Left forelimb (tissue), 1 donor: ENCODE data around the gene NOP9.
A peak's percentile ranks its signal among the peaks of the same experiment; 100 is the strongest.

Source experiments
- DNase-seq: peaks from one replicate; pipeline ENCODE4 v3.0.0-alpha.2; 2018; ENCODE audit warnings: low spot score

NOP9 gene

DNA sequence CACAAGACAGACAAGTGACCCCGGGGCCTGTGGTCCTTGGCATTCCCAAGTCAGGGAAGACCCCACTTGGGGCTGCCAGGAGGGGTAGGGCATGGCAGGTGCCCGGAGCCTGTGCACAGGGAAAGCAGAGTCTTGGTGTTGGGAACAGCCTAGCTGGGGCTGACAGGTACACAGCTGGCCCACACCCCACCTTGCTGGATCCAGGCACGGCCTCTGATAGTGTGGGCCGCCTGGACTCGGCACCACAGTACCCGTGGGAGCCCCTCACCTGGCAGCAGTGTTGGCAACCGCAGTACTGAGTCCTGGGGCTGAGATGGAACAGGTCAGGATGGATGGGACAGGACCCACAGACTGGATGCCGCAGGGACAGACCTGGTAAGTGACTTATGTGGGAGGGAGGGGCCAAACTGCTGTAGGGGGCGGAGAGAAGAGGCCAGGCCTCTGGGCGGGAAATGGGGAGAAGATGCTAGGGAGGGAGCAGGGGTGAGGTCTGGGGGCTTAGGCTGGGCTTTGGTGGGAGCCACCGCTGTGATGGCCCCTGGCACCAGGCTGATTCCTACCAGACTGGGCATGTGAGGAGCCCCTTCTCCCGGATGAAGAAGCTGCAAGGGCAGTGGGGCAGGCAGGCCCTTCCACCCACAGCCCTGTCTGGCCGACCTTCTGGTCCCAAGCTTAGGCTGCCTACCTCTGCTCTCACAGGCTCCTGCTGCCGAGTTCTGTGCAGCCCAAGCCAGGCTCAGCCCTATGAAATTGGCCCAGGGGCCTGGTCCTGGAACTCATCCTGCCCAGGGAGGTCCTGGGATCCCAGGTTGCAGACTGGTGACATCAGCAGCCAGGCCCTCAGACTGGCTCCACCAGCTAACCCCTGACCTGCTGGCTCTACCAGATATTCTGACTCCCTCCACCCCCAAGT is 36.6 kb upstream of the NOP9 start, which contains the start of gene TGM1:
Gene TGM1 (minus strand): TSS at position 357 of the 913 bp plus-strand sequence. CDS start 825 bp downstream, outside the sequence.
- no peak for DNase-seq

GRCh38 chr14:24263848-24264247 is 35.8 kb upstream of the NOP9 start:
- no peak for DNase-seq

- DNase-seq, result no peak
These were observed 35.4 kb upstream of the NOP9 start for GRCh38 chr14:24264298-24264697.

DNA sequence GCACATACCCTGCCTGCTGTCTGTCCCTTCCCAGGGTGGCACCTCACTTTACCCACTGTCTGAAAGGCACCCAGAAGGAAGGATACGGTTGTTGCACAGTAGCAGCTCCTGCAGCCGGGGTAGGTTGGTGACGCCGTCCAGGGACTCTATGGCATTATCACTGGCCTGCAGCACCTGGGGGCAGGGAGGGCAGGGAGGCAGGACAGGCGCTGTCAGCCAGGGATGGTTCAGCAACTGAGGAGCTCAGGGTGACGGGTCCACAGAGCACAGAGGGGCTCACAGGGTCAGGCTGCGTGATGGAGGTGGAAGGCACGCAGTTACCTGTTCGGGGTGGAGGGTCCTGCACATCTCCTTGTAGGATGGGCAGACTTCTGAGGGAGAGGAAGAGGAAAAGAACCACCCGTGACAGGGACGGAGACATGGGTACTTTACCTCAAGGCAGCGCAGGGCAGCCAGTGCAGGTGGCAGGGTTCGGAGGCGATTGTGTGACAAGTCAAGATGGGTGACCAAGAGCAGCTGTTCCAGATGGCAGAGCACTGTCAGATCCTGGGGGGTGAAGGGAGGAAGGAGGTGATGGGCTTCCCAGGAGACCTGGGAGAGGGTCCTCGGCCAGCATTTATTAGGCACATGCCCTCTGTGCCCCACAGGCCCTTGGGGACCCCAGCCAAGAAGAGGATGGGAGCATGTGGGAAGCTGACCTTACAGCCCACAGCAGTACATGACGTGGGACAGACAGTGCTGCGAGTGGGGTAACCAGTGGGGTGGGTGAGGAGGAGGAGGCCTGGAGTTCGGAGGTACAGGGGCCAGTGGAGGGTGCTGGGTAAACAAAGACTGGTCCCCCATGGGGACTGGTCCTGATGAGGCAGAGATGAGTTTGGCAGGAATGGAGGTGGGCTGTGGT is 33.1 kb upstream of the NOP9 start:
- no peak for DNase-seq

DNA sequence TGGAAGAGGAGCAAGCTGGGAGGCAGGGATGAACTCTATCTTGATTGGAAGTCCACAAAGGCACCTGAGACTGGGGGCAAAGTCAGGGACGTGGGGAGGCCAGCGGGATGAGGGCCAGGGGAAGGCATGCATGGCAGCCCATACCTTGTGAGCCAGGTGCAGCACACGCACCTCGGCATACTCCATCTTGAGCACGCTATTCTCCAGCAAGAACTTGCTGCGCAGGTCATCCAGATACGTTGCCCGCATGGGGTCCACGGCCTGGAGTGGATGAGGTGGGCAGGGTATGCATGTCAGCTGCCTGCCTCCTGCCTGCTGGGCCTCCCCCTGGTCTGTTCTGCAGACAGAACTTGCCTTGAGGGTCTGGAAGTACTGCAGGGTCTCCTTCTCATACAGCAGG is 32.1 kb upstream of the NOP9 start:
- no peak for DNase-seq

DNA sequence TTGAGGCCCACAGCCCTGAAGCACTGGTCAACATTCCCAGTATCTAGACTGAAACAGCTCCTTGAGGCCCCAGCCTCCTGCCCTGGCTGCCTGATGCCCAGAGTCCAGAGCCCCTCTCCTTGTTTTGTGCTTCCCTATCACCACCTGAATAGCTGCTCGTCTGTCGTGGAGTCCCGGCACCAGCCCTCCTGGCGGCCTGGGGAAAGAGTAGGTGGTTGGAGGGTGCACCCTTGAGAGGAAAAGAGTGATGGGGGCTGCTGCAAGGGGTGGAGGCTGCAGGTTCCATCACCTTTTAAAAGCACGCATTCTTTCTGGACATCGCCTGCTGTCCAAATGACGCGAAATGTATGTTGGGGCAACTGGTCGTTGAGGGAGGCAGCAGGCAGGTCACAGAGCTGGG is 31.4 kb upstream of the NOP9 start:
- no peak for DNase-seq

GRCh38 chr14:24269368-24269767 is 30.3 kb upstream of the NOP9 start:
- no peak for DNase-seq

GRCh38 chr14:24269910-24270536 is 29.6 kb upstream of the NOP9 start:
- no peak for DNase-seq

GRCh38 chr14:24270537-24271133 is 29.0 kb upstream of the NOP9 start:
- DNase-seq, result no peak

DNA sequence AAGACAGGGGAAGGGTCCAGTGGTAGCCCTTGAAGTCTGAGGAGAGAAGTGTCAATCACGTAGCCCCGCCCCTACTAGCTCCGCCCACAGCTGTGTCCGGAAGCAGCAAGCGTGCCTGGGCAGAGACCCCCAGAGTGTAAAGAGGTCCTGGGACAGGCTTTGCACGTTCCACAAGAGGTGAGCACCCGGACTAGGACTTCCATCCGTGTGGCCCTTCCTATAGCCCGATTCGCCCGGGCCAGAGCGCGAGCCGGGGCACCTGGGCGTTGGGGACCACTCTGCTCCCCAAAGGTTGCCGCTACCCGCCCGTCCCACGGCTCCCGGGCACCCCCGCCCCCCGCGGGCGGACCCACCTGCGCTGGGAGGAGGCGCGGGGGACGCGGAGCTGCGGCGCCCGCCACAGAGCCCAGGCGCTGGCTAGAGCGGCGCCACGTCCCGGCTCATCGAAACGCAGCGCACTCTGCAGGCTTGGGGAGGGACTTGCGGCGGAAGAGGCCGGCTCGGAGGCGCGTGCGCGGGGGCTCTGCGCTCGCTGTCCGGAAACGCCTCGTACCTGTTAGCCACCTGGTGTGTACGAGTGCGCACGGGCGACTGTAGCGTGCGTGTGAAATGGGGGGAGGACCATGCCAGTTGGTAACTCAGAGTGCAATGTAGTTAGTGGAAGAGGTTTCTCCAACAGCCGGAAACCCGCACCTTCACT is 28.4 kb upstream of the NOP9 start, which contains the start of gene RABGGTA:
Gene RABGGTA (minus strand): TSS at position 464 of the 700 bp plus-strand sequence. CDS start 482 bp downstream, outside the sequence.
- DNase-seq, result peak; percentile 91

DNA sequence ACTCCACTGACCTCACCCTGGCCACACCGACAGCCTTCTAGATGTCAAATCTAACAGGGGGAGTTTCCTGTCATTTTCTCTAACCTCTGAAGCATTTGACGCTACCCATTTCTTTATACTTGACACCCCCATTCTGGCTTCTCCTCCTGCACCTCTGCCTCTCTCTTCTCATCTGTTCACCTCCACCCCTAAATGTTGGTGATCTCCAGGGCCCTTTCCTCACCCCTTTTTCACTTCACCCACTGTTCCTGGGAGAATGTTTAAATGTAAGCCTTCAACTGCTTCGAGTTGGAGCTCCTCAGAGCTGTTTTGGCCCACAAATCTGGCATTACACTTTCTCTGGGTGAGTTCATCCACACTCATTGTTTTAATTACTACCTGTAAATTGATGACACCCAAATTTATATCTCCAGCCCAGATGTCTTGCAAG is 27.8 kb upstream of the NOP9 start:
- DNase-seq, result no peak

DNA sequence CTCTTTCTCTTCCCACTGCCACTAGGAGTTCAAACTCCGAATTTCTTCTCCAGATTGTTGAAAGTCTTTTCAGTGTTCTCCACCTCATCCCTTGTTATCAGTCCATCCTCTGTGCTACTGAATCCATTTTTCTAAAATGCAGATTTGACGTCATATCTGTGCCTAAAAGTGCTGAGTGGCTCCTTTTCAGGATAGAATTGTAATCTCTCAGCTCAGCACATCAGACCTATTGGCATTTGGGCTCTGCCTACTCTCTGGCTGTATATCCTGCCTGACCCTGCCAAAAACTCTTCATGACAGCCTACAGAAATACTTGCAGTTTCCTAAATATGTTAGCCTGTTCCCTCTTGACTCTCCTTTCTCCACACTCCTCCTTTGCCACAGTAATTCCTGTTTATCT is 27.2 kb upstream of the NOP9 start:
- DNase-seq, result no peak

GRCh38 chr14:24273422-24273998 is 26.1 kb upstream of the NOP9 start:
- DNase-seq, result no peak

DNA sequence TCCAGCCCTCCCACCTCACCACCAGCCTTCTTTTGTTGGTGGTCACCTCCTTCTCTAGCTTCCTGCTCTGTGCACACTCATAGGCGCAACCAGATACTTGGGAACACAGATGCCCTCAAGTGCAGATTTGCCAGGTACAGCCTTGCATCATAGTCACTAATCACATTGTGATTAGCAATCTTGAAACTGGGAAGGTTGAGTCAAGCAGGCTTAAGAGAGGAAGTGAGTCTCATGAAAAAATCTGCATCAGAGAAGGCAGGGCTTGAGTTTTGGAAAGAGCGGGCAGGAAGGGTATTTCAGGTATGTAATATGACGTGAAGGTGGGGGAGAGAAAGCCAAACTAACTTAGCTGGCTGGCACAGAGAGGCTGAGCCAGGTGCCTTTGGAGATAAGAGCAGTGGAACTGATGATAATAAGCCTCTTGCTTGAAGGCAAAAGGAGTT is 25.5 kb upstream of the NOP9 start:
- DNase-seq, result no peak

DNA sequence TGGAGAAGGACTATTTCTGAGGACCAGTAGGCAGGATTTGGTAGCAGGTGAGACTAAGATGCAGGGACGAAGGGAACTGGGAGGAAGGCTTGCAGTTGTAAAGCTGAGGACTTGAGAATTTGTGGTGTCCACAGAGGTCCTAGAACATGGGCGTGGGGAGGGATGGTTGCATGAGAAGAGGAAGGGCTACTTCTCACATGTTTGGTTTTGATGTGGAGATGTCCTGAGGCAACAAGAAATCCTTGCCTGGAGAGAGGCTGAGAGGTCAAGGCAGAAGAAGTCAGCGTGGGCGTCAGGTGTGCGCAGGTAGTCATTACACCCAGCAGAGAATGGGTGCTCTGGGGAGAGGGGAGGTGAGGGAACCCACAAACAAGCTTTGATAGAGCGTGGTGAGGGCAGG is 22.6 kb upstream of the NOP9 start:
- DNase-seq, result no peak

- DNase-seq, result no peak
These were observed 21.9 kb upstream of the NOP9 start for GRCh38 chr14:24277606-24278321.

GRCh38 chr14:24278424-24278823 is 21.2 kb upstream of the NOP9 start:
- DNase-seq, result no peak

DNA sequence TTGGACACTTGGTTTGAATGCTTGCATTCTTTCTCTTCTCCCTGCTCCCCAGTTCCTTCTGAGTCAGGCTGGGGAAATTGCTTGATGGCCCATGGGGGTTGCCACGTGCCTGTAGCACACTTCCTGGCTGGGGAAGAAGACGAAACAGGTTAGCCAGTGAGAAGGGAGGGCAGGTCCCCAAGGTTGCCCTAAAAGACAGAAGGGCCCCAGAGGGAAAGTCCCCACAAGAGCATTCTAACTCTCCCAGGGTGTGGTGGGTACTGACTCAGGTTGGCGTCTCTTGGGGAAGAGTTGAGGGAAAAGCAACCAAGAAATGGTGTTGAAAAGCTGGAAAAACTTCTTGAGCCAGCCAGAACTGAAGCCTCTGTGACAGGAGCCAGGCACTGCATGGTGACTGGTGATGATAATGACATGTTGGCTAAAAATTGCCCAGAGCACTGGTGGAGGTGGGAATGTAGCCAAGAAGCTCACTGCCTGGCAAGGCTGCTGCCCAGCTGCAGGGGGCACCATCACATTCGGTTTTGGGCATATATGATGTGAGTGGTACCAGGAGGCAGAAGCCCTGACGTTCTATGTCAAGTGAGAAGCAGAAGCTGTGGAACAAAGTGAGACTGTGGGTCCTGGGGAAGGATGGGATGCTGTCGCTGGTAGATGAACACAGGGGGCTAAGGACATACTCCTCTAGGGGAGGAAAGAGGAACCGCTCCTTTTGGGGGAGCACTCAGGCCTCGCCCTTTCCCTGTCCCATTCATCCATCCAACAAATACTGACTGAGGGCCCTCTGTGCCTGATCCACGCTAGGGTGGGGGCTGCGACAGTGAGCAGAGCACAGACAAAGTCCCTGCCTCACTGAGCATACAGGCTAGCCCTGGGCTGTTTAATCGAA is 20.1 kb upstream of the NOP9 start:
- DNase-seq, result no peak
